C4-2B (cell line): ENCODE results near the gene AFAP1L2.

Source experiments
- CTCF ChIP-seq: fragments of 450-650 bp; conservative IDR thresholded peaks from 2 replicates; pipeline ENCODE4 v1.5.1; 2017; ENCODE audit warnings: mild to moderate bottlenecking
- ZFX ChIP-seq: fragments of 450-650 bp; IDR thresholded peaks from 2 replicates; pipeline ENCODE4 v1.6.1; 2017

GRCh38 chr10:114284346-114285071 lies 119.8 kb downstream of the AFAP1L2 start:
- no peak for TF ChIP-seq CTCF
- no peak for TF ChIP-seq ZFX
